Sigmoid colon (tissue), 7 donors: Measurements from ENCODE around the gene PTMA. TPM values are rescaled to one million over a fixed set of nuclear protein-coding genes. Genes with fewer than 3 reads are reported as not detected.
A peak's percentile ranks its signal among the peaks of the same experiment; 100 is the strongest.

Experiments used
- DNase-seq: peaks from one replicate; pipeline ENCODE4 v3.0.0-alpha.2; 2019
- H3K27ac ChIP-seq, 4 donors: fragments of 200-600 bp; sonication (generic); one replicate each; pipeline ENCODE4 v1.5.1; 2016 to 2019; ENCODE audit warnings: mild to moderate bottlenecking in 1 of 4
- H3K27me3 ChIP-seq, 3 donors: fragments of 200-600 bp; sonication (generic); one replicate each; pipeline ENCODE4 v1.5.1; 2019; ENCODE audit warnings: mild to moderate bottlenecking in 1 of 3
- H3K36me3 ChIP-seq, 4 donors: fragments of 200-600 bp; sonication (generic); one replicate each; pipeline ENCODE4 v1.5.1; 2016 to 2019
- H3K4me1 ChIP-seq, 4 donors: fragments of 200-600 bp; sonication (generic); one replicate each; pipeline ENCODE4 v1.5.1; 2017 to 2019
- H3K4me3 ChIP-seq, 4 donors: fragments of 200-600 bp; sonication (generic); one replicate each; pipeline ENCODE4 v1.5.1; 2017 to 2019; ENCODE audit warnings: mild to moderate bottlenecking in 2 of 4, moderate library complexity in 1 of 4
- H3K9me3 ChIP-seq, 4 donors: fragments of 200-600 bp in 3 of 4; sonication (generic) in 3 of 4; one replicate each; pipeline versions ENCODE4 v1.5.1 to v1.6.1; 2013 to 2019
- EP300 ChIP-seq, 4 donors: sonication (generic); formaldehyde crosslinking; IDR thresholded peaks; one replicate each; pipeline ENCODE4 v1.6.1; 2017; ENCODE audit warnings: antibody characterized with exemption in 4 of 4
- POLR2A ChIP-seq, 2 donors: fragments of 450-650 bp; IDR thresholded peaks; one replicate each; pipeline ENCODE4 v1.6.1; 2016; ENCODE audit warnings: antibody characterized with exemption in 2 of 2, mild to moderate bottlenecking in 2 of 2, moderate library complexity in 2 of 2
- POLR2AphosphoS5 ChIP-seq, 4 donors: sonication (generic); formaldehyde crosslinking; IDR thresholded peaks; one replicate each; pipeline ENCODE4 v1.6.1; 2017; ENCODE audit warnings: antibody characterized with exemption in 4 of 4
- WGBS, 2 donors: extraction: QIAGEN DNeasy Blood & Tissue Kit; methylation state at CpG; one replicate each; pipeline ENCODE4 v1.1.7; 2013; 5-methylcytosine and 5-hydroxymethylcytosine counted together
- intact Hi-C: fragments of 100-400 bp; cut with DNase I; formaldehyde crosslinking; loops from one replicate; pipeline ENCODE4 v1.15.1; 2023
- polyA plus RNA-seq, 3 donors: library from polyadenylated mRNA; stranded (reverse); fragments of 200-250 nt; gene quantifications; one replicate each; pipeline ENCODE4 v1.2.3, GENCODE V29; 2013
- total RNA-seq, 4 donors: library from RNA; depleted of rRNA; stranded (reverse); fragments of >200 nt; gene quantifications; one replicate each; pipeline ENCODE4 v1.1.0, GENCODE V29; 2016
- TF ChIP-seq, protein P1 (sequence below), 4 experiments: fragments of 450-650 bp in 3 of 4; fragments of 200-600 bp in 1 of 4; IDR thresholded peaks; one replicate each; pipeline ENCODE4 v1.5.1; 2016 to 2019; ENCODE audit warnings: antibody characterized with exemption in 4 of 4, mild to moderate bottlenecking in 3 of 4, moderate library complexity in 2 of 4
- donor health status: healthy with polysubstance abuse.
- donor health status: Bipolar disorder and iron deficiency.
- donor health status: healthy.

PTMA gene
- total and polyA plus RNA-seq, 7 donors = 807 to 2,683 (median 1,142) TPM

DNA sequence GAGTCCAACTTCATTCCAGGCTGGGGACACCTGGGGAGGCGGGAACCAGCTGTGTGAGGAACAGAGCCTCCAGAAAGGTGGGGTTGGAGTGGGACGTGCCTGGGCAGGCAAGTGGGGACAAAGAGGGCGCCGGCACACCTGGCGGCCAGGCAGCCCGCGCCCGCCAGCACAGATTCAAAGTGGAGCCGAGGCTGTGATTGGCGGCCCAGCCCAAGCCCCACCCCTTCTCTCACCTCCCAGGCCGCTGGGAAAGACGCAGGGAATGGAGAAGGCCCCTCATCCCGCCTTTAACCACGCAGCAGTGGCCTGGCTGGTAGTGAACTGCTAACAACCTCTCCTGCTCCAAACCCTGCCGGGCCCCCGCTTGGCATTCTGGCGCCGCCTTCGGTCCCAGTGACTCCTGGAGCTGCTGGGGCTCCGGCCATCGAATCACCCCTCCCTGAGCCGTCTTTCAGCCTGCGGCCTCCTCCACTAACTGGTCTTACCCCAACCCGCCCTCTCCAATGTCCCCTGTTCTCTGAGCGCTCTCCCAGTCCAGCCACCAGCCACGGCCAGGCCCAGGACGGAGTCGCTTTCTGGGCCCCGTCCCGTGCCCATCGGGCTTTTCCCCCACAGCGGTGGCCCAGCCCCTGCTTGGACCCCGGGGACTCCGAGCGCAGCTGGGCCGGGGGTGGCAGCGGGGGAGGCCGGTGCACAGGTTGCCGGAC lies 27.9 kb upstream of the PTMA start:
- WGBS, 2 donors = 24 to 48% methylated on average over 39 of the region's 39 CpGs
- no peak for DNase-seq
- Histone ChIP-seq H3K36me3 (no peaks in the 10 kb centered on the region), H3K4me3 (peak overlapping the region; percentile 35 to 57 (median 52)), H3K9me3 (no peaks in the 10 kb centered on the region), H3K4me1 (peaks cover 0 to 24% (median 14%) of the 10 kb centered on the region in 4 donors), H3K27me3 (no peaks in the 10 kb centered on the region), H3K27ac (peak overlapping the region; percentile 89 to 97 (median 96))
- TF ChIP-seq, protein P1, sequence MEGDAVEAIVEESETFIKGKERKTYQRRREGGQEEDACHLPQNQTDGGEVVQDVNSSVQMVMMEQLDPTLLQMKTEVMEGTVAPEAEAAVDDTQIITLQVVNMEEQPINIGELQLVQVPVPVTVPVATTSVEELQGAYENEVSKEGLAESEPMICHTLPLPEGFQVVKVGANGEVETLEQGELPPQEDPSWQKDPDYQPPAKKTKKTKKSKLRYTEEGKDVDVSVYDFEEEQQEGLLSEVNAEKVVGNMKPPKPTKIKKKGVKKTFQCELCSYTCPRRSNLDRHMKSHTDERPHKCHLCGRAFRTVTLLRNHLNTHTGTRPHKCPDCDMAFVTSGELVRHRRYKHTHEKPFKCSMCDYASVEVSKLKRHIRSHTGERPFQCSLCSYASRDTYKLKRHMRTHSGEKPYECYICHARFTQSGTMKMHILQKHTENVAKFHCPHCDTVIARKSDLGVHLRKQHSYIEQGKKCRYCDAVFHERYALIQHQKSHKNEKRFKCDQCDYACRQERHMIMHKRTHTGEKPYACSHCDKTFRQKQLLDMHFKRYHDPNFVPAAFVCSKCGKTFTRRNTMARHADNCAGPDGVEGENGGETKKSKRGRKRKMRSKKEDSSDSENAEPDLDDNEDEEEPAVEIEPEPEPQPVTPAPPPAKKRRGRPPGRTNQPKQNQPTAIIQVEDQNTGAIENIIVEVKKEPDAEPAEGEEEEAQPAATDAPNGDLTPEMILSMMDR (IDR thresholded peaks at IDR 0.05) = no peak
- TF ChIP-seq POLR2AphosphoS5 (IDR thresholded peaks at IDR 0.05) = no peak
- TF ChIP-seq EP300 (IDR thresholded peaks at IDR 0.05) = no peak
- no peak for TF ChIP-seq POLR2A (IDR thresholded peaks at IDR 0.05)
- intact Hi-C loops = loop anchor here (10.0 kb wide), 1 partner anchor 104 kb away; the partner anchor contains the start of genes COPS7B and PDE6D

DNA sequence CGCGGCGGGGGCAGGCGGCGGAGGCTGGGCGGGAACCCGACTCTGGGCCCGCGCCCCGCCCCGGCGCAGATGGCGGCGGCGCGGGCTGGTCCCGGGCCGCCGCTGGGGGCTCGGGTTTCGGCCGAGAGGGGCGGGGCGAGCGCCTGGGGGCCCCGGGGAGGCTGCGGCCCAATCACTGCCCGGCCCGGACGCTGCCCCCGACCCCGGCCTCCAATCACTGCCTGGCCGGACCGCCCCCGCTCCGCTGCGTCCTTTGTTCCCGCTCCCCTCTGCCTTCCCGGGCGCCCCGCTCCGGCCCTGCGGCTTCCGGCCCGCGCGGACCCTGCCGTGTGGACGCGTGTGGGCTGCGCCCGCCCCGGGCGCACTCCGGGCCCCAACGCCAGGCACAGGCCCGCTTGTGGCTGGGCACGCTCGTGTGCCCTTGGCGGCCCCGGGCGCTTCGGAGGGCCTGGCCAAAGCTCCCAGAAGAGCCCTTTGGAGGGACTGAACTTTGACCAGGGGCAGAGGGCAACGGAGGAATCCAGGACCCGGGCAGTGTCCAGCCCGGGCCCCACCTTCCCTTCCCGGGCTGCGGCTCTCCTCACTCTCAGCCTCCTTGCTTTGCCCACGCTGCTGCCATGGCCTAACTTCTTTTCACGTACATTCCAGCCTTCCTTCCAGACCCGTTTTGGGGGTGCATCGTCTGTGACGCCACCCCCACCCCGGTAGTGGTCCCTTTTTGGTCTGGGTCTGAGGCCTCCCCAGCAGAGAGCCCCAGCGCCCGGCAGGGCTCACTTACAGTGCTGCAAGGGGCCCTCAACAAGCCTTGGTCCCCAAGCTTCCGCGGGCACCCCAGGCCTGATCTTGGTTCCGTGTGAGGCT lies 27.1 kb upstream of the PTMA start:
- Histone ChIP-seq H3K4me3 (peak overlapping the region; percentile 42 to 57 (median 52)), H3K36me3 (no peaks in the 10 kb centered on the region), H3K9me3 (no peaks in the 10 kb centered on the region), H3K27me3 (no peaks in the 10 kb centered on the region), H3K27ac (peak overlapping the region; percentile 89 to 97 (median 96)), H3K4me1 (peaks cover 0 to 24% (median 14%) of the 10 kb centered on the region in 4 donors)
- TF ChIP-seq POLR2AphosphoS5 (IDR thresholded peaks at IDR 0.05) = peak; percentile 53 to 85 (median 74)
- peak in 1 of 2 donors; percentile 20 for TF ChIP-seq POLR2A (IDR thresholded peaks at IDR 0.05)
- TF ChIP-seq, protein P1 (IDR thresholded peaks at IDR 0.05) = no peak
- intact Hi-C loops = loop anchor here (10.0 kb wide), 1 partner anchor 104 kb away; the partner anchor contains the start of genes COPS7B and PDE6D
- peak; percentile 95 for DNase-seq
- 8 to 11% methylated on average over 79 of the region's 79 CpGs for WGBS, 2 donors

DNA sequence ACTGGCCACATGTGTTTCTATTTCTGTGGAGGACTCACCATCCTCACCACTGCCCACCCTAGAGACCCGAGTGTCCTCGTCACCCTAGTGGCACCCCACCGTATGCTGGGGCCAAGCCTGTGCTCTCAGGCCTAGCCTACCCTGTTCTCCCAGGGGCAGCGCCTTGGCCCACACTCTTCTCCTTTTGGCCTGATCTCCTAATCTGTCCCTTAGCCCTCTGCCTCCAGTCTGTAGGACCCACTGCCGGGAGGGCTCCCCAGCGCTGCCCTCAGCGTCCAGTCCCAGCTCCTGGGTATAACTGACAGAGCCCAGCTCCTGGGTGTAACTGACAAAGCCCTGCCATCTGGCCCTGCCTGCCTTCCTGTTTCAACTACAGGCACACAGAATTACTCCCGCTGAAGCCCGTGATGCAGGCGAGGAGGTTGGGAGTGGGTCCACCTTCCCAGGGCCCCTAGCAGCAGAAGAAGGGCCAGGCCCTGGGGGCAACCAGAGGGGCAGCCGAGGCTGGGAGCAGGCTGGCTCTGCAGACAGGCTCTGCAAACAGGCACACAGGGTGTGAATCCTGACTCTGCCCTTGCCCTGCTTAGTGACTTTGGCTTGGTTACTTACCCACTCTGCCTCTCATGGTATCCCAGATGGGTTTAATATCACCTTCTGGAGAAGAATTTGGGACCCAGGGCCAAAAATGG lies 25.6 kb upstream of the PTMA start:
- Histone ChIP-seq H3K27ac (peak overlapping the region in 1 of 4 donors; percentile 97), H3K9me3 (no peaks in the 10 kb centered on the region), H3K4me1 (peaks cover 0 to 28% (median 17%) of the 10 kb centered on the region in 4 donors), H3K36me3 (no peaks in the 10 kb centered on the region), H3K27me3 (no peaks in the 10 kb centered on the region), H3K4me3 (no peak overlapping the region)
- WGBS, 2 donors = 60 to 72% methylated on average over 11 of the region's 11 CpGs
- TF ChIP-seq, protein P1 (IDR thresholded peaks at IDR 0.05) = no peak
- TF ChIP-seq POLR2AphosphoS5 (IDR thresholded peaks at IDR 0.05) = no peak
- no peak for TF ChIP-seq EP300 (IDR thresholded peaks at IDR 0.05)
- no peak for TF ChIP-seq POLR2A (IDR thresholded peaks at IDR 0.05)
- intact Hi-C loops = loop anchor here (10.0 kb wide), 1 partner anchor 102 kb away; the partner anchor contains the start of genes COPS7B and PDE6D
- DNase-seq = no peak
